ENCODE measurements around the gene POLE.

POLE gene

GRCh38 chr12:132597333-132598316 is 89.5 kb downstream of the POLE start (continued):
- TF ChIP-seq, protein P1, sequence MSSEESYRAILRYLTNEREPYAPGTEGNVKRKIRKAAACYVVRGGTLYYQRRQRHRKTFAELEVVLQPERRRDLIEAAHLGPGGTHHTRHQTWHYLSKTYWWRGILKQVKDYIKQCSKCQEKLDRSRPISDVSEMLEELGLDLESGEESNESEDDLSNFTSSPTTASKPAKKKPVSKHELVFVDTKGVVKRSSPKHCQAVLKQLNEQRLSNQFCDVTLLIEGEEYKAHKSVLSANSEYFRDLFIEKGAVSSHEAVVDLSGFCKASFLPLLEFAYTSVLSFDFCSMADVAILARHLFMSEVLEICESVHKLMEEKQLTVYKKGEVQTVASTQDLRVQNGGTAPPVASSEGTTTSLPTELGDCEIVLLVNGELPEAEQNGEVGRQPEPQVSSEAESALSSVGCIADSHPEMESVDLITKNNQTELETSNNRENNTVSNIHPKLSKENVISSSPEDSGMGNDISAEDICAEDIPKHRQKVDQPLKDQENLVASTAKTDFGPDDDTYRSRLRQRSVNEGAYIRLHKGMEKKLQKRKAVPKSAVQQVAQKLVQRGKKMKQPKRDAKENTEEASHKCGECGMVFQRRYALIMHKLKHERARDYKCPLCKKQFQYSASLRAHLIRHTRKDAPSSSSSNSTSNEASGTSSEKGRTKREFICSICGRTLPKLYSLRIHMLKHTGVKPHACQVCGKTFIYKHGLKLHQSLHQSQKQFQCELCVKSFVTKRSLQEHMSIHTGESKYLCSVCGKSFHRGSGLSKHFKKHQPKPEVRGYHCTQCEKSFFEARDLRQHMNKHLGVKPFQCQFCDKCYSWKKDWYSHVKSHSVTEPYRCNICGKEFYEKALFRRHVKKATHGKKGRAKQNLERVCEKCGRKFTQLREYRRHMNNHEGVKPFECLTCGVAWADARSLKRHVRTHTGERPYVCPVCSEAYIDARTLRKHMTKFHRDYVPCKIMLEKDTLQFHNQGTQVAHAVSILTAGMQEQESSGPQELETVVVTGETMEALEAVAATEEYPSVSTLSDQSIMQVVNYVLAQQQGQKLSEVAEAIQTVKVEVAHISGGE (tag by site-specific recombination; conservative IDR thresholded peaks at IDR 0.05; ENCODE audit: low read depth) = no peak
- TF ChIP-seq, protein P2, sequence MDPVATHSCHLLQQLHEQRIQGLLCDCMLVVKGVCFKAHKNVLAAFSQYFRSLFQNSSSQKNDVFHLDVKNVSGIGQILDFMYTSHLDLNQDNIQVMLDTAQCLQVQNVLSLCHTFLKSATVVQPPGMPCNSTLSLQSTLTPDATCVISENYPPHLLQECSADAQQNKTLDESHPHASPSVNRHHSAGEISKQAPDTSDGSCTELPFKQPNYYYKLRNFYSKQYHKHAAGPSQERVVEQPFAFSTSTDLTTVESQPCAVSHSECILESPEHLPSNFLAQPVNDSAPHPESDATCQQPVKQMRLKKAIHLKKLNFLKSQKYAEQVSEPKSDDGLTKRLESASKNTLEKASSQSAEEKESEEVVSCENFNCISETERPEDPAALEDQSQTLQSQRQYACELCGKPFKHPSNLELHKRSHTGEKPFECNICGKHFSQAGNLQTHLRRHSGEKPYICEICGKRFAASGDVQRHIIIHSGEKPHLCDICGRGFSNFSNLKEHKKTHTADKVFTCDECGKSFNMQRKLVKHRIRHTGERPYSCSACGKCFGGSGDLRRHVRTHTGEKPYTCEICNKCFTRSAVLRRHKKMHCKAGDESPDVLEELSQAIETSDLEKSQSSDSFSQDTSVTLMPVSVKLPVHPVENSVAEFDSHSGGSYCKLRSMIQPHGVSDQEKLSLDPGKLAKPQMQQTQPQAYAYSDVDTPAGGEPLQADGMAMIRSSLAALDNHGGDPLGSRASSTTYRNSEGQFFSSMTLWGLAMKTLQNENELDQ (tag by site-specific recombination; IDR thresholded peaks at IDR 0.05; ENCODE audit: low read depth) = 0 out of 2 replicates have a peak, but pooled peaks have one; percentile 27
- TF ChIP-seq ZNF114 (tag by site-specific recombination; IDR thresholded peaks at IDR 0.05) (peak; percentile 96), RBAK (tag by site-specific recombination; IDR thresholded peaks at IDR 0.05) (no peak), BCL6B (tag by site-specific recombination; IDR thresholded peaks at IDR 0.05) (peak; percentile 5; the same call in 1 of the 2 replicates), ZNF274 (IDR thresholded peaks at IDR 0.05; ENCODE audit: low read length) (no peak), ZNF274 (tag by site-specific recombination; IDR thresholded peaks at IDR 0.05; ENCODE audit: borderline replicate concordance) (peak; percentile 38; the same call in 1 of the 2 replicates), ZNF2 (tag by site-specific recombination; IDR thresholded peaks at IDR 0.05) (peak; percentile 68; the same call in 1 of the 2 replicates), CTCF (tag by site-specific recombination; IDR thresholded peaks at IDR 0.05) (no peak), TSHZ1 (tag by site-specific recombination; IDR thresholded peaks at IDR 0.05; ENCODE audit: borderline replicate concordance) (no peak; the same call in none of the 2 replicates), ZFP3 (tag by site-specific recombination; IDR thresholded peaks at IDR 0.05; ENCODE audit: low read depth) (no peak), ZNF76 (tag by site-specific recombination; IDR thresholded peaks at IDR 0.05; ENCODE audit: borderline replicate concordance, low read depth) (peak; percentile 52; the same call in 1 of the 2 replicates), PRDM1 (tag by site-specific recombination; IDR thresholded peaks at IDR 0.05) (no peak; the same call in 1 of the 2 replicates), ZNF19 (tag by site-specific recombination; IDR thresholded peaks at IDR 0.05; ENCODE audit: low read depth) (no peak), ZNF174 (tag by site-specific recombination; IDR thresholded peaks at IDR 0.05) (no peak), ZNF140 (tag by site-specific recombination; IDR thresholded peaks at IDR 0.05) (no peak)
- TF ChIP-seq, protein P3, sequence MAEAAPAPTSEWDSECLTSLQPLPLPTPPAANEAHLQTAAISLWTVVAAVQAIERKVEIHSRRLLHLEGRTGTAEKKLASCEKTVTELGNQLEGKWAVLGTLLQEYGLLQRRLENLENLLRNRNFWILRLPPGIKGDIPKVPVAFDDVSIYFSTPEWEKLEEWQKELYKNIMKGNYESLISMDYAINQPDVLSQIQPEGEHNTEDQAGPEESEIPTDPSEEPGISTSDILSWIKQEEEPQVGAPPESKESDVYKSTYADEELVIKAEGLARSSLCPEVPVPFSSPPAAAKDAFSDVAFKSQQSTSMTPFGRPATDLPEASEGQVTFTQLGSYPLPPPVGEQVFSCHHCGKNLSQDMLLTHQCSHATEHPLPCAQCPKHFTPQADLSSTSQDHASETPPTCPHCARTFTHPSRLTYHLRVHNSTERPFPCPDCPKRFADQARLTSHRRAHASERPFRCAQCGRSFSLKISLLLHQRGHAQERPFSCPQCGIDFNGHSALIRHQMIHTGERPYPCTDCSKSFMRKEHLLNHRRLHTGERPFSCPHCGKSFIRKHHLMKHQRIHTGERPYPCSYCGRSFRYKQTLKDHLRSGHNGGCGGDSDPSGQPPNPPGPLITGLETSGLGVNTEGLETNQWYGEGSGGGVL (tag by site-specific recombination; IDR thresholded peaks at IDR 0.05) = peak; percentile 62; the same call in 1 of the 2 replicates
- TF ChIP-seq, protein P4, sequence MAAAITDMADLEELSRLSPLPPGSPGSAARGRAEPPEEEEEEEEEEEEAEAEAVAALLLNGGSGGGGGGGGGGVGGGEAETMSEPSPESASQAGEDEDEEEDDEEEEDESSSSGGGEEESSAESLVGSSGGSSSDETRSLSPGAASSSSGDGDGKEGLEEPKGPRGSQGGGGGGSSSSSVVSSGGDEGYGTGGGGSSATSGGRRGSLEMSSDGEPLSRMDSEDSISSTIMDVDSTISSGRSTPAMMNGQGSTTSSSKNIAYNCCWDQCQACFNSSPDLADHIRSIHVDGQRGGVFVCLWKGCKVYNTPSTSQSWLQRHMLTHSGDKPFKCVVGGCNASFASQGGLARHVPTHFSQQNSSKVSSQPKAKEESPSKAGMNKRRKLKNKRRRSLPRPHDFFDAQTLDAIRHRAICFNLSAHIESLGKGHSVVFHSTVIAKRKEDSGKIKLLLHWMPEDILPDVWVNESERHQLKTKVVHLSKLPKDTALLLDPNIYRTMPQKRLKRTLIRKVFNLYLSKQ (tag by site-specific recombination; IDR thresholded peaks at IDR 0.05; ENCODE audit: borderline replicate concordance) = no peak
- TF ChIP-seq, protein P5, sequence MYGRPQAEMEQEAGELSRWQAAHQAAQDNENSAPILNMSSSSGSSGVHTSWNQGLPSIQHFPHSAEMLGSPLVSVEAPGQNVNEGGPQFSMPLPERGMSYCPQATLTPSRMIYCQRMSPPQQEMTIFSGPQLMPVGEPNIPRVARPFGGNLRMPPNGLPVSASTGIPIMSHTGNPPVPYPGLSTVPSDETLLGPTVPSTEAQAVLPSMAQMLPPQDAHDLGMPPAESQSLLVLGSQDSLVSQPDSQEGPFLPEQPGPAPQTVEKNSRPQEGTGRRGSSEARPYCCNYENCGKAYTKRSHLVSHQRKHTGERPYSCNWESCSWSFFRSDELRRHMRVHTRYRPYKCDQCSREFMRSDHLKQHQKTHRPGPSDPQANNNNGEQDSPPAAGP (tag by site-specific recombination; IDR thresholded peaks at IDR 0.05) = peak; percentile 63

Data from HEK293 (cell line).